Lower lobe of right lung (tissue), 2 donors: ENCODE data around the gene KCNA10. TPM values are rescaled to one million over a fixed set of nuclear protein-coding genes. Genes with fewer than 3 reads are reported as not detected.

ENCODE experiments used
- ATAC-seq, 2 donors: fragments of 200-7000 bp; cut with Tn5 transposase; one replicate each; pipeline ENCODE4 v1.9.1; 2020 to 2022; ENCODE audit warnings: mild to moderate bottlenecking in 2 of 2, moderate library complexity in 2 of 2
- DNase-seq: peaks from one replicate; pipeline ENCODE4 v3.0.0-alpha.2; 2020
- H3K27ac ChIP-seq: fragments of 200-600 bp; one replicate; pipeline ENCODE4 v1.8.0; 2022
- H3K27me3 ChIP-seq: fragments of 200-600 bp; one replicate; pipeline ENCODE4 v1.8.0; 2022; ENCODE audit warnings: low read depth
- H3K36me3 ChIP-seq: fragments of 200-600 bp; one replicate; pipeline ENCODE4 v1.8.0; 2022; ENCODE audit warnings: mild to moderate bottlenecking
- H3K4me1 ChIP-seq: fragments of 200-600 bp; one replicate; pipeline ENCODE4 v1.8.0; 2022
- H3K4me3 ChIP-seq: fragments of 200-600 bp; one replicate; pipeline ENCODE4 v1.8.0; 2022; ENCODE audit warnings: mild to moderate bottlenecking
- H3K9me3 ChIP-seq: fragments of 200-600 bp; one replicate; pipeline ENCODE4 v1.8.0; 2022
- CTCF ChIP-seq: fragments of 200-600 bp; IDR thresholded peaks from one replicate; pipeline ENCODE4 v1.8.0; 2022; ENCODE audit warnings: antibody characterized with exemption, mild to moderate bottlenecking
- intact Hi-C: fragments of 100-400 bp; cut with DNase I; formaldehyde crosslinking; loops from one replicate; pipeline ENCODE4 v1.11.0; 2022
- total RNA-seq: library from RNA; stranded (reverse); fragmentation: NEBNext Ultra II Directional; extraction: Animal tissue kit (Norgen Biotek cat#: 25700); gene quantifications from one replicate; pipeline ENCODE4 v1.2.1, GENCODE V29; 2021
- donor health status: DM: no; HTN: yes; CAD: no; lungs with severe emphysema.

KCNA10 gene
- total RNA-seq, 1 donor from 2014 or later = not detected

GRCh38 chr1:110559157-110559556 lies 40.2 kb upstream of the KCNA10 start:
- no peak overlapping the region for H3K27ac ChIP-seq
- H3K27me3 ChIP-seq = peaks cover 23% of the 10 kb centered on the region
- no peak for TF ChIP-seq CTCF
- ATAC-seq (no peak), DNase-seq (no peak)
- intact Hi-C loops = no loop called here
- no peaks in the 10 kb centered on the region for H3K36me3 ChIP-seq
- H3K9me3 ChIP-seq = no peaks in the 10 kb centered on the region
- no peak overlapping the region for H3K4me3 ChIP-seq
- peaks cover 10% of the 10 kb centered on the region for H3K4me1 ChIP-seq

- no peaks in the 10 kb centered on the region for H3K36me3 ChIP-seq
- TF ChIP-seq CTCF = no peak
- no peak overlapping the region for H3K4me3 ChIP-seq
- no peak overlapping the region for H3K27ac ChIP-seq
- ATAC-seq = no peak
- peaks cover 10% of the 10 kb centered on the region for H3K4me1 ChIP-seq
- DNase-seq = no peak
- H3K9me3 ChIP-seq = no peaks in the 10 kb centered on the region
- intact Hi-C loops = no loop called here
- H3K27me3 ChIP-seq = peaks cover 31% of the 10 kb centered on the region
Observed at GRCh38 chr1:110557481-110557880, 38.5 kb upstream of the KCNA10 start.

- ATAC-seq (no peak), DNase-seq (no peak)
- Histone ChIP-seq H3K4me1 (peaks cover 10% of the 10 kb centered on the region), H3K4me3 (no peak overlapping the region), H3K27me3 (peaks cover 41% of the 10 kb centered on the region), H3K9me3 (no peaks in the 10 kb centered on the region), H3K27ac (no peak overlapping the region), H3K36me3 (no peaks in the 10 kb centered on the region)
- TF ChIP-seq CTCF = no peak
- intact Hi-C loops = no loop called here
Observed at GRCh38 chr1:110556471-110556807, 37.5 kb upstream of the KCNA10 start.

- ATAC-seq = peak in 1 of 2 donors; percentile 2
- no peak for TF ChIP-seq CTCF
- H3K27me3 ChIP-seq = peaks cover 41% of the 10 kb centered on the region
- H3K36me3 ChIP-seq = no peaks in the 10 kb centered on the region
- peak overlapping the region; percentile 48 for H3K4me3 ChIP-seq
- peaks cover 10% of the 10 kb centered on the region for H3K4me1 ChIP-seq
- intact Hi-C loops = no loop called here
- no peak for DNase-seq
- H3K27ac ChIP-seq = no peak overlapping the region
- H3K9me3 ChIP-seq = no peaks in the 10 kb centered on the region
Observed at GRCh38 chr1:110555807-110556470, 37.0 kb upstream of the KCNA10 start.

GRCh38 chr1:110554871-110555801 lies 36.2 kb upstream of the KCNA10 start:
- Histone ChIP-seq H3K27ac (no peak overlapping the region), H3K36me3 (no peaks in the 10 kb centered on the region), H3K9me3 (no peaks in the 10 kb centered on the region), H3K27me3 (peaks cover 41% of the 10 kb centered on the region), H3K4me3 (peak overlapping the region; percentile 48), H3K4me1 (peaks cover 10% of the 10 kb centered on the region)
- DNase-seq (peak; percentile 65), ATAC-seq (peak; percentile 89 to 92)
- intact Hi-C loops = no loop called here
- TF ChIP-seq CTCF = peak; percentile 74
